Hepatocyte (in vitro differentiated cells): ENCODE data around the gene AMER2. TPM values are rescaled to one million over a fixed set of nuclear protein-coding genes. Genes with fewer than 3 reads are reported as not detected.

Experiments
- DNase-seq: peaks from one replicate; pipeline ENCODE4 v3.0.0-alpha.2; 2016; ENCODE audit warnings: low spot score
- H2AFZ ChIP-seq: fragments of 200-600 bp; sonication (generic); 2 replicates; pipeline ENCODE4 v1.6.0; 2016; ENCODE audit warnings: antibody characterized with exemption, mild to moderate bottlenecking
- H3K27ac ChIP-seq: fragments of 200-600 bp; sonication (generic); 2 replicates; pipeline ENCODE4 v1.5.1; 2016; ENCODE audit warnings: mild to moderate bottlenecking
- H3K27me3 ChIP-seq: fragments of 200-600 bp; sonication (generic); 2 replicates; pipeline ENCODE4 v1.6.1; 2016
- H3K36me3 ChIP-seq: fragments of 200-600 bp; sonication (generic); replicated peaks from 2 replicates; pipeline ENCODE4 v1.5.1; 2016; ENCODE audit warnings: low read depth; ENCODE audit not compliant: insufficient read depth
- H3K4me1 ChIP-seq: fragments of 200-600 bp; sonication (generic); 2 replicates; pipeline ENCODE4 v1.5.1; 2016; ENCODE audit warnings: mild to moderate bottlenecking, moderate library complexity; ENCODE audit not compliant: insufficient read depth
- H3K4me2 ChIP-seq: fragments of 200-600 bp; sonication (generic); 2 replicates; pipeline ENCODE4 v1.6.0; 2016
- H3K4me3 ChIP-seq: fragments of 200-600 bp; sonication (generic); 2 replicates; pipeline ENCODE4 v1.5.1; 2016; ENCODE audit warnings: mild to moderate bottlenecking
- H3K79me2 ChIP-seq: fragments of 200-600 bp; sonication (generic); 2 replicates; pipeline ENCODE4 v1.6.0; 2017; ENCODE audit warnings: mild to moderate bottlenecking
- H3K9me2 ChIP-seq: fragments of 200-600 bp; sonication (generic); replicated peaks from 2 replicates; pipeline ENCODE4 v1.6.0; 2017; ENCODE audit warnings: mild to moderate bottlenecking; ENCODE audit not compliant: insufficient read depth
- H3K9me3 ChIP-seq: fragments of 200-600 bp; sonication (generic); 2 replicates; pipeline ENCODE4 v1.5.1; 2016; ENCODE audit warnings: low read depth, mild to moderate bottlenecking
- H4K20me1 ChIP-seq: fragments of 200-600 bp; sonication (generic); 2 replicates; pipeline ENCODE4 v1.6.0; 2016; ENCODE audit warnings: mild to moderate bottlenecking; ENCODE audit not compliant: insufficient read depth, poor library complexity, severe bottlenecking
- EZH2 ChIP-seq: fragments of 200-600 bp; sonication (generic); IDR thresholded peaks from 2 replicates; pipeline ENCODE4 v1.6.1; 2016; ENCODE audit warnings: antibody characterized with exemption, mild to moderate bottlenecking, borderline replicate concordance
- EZH2phosphoT487 ChIP-seq: fragments of 200-600 bp; sonication (generic); IDR thresholded peaks from one replicate; pipeline ENCODE4 v1.6.1; 2018; ENCODE audit warnings: antibody characterized with exemption, mild to moderate bottlenecking, low read depth, moderate library complexity; ENCODE audit not compliant: unreplicated experiment, severe bottlenecking
- WGBS: methylation state at CpG from one replicate; pipeline ENCODE4 v1.1.6; 2016; ENCODE audit warnings: low lambda C conversion rate; ENCODE audit errors: missing lambda C conversion rate; 5-methylcytosine and 5-hydroxymethylcytosine counted together
- polyA plus RNA-seq: library from polyadenylated mRNA; unstranded; fragments of >200 nt; fragmentation: Nextera tagmentation; extraction: Ambion mirVana; gene quantifications from 2 replicates; pipeline ENCODE4 v1.2.1, GENCODE V29; 2016
- total RNA-seq: library from RNA; depleted of rRNA; stranded (reverse); fragments of >200 nt; gene quantifications from 2 replicates; pipeline ENCODE4 v1.2.3, GENCODE V29; 2014
- TF ChIP-seq, protein P1 (sequence below): fragments of 200-600 bp; sonication (generic); IDR thresholded peaks from 2 replicates; pipeline ENCODE4 v1.5.1; 2016; ENCODE audit warnings: antibody characterized with exemption, mild to moderate bottlenecking; ENCODE audit not compliant: poor library complexity

The AMER2 gene
- total and polyA plus RNA-seq, 2 experiments from 2014 or later, result 0.02 to 0.23 TPM

- WGBS, result 94% methylated on average over 5 of the region's 5 CpGs
- DNase-seq, result no peak
- Histone ChIP-seq H3K4me3 (no peak overlapping the region), H3K36me3 (no peaks in the 10 kb centered on the region), H3K4me2 (no peak overlapping the region), H3K79me2 (no peaks in the 10 kb centered on the region), H3K27ac (no peak overlapping the region), H3K9me3 (no peaks in the 10 kb centered on the region), H2AFZ (no peak overlapping the region), H4K20me1 (no peaks in the 10 kb centered on the region), H3K4me1 (peaks cover 4% of the 10 kb centered on the region), H3K9me2 (no peaks in the 10 kb centered on the region), H3K27me3 (peaks cover 24% of the 10 kb centered on the region)
- TF ChIP-seq EZH2, result no peak
- TF ChIP-seq, protein P1, sequence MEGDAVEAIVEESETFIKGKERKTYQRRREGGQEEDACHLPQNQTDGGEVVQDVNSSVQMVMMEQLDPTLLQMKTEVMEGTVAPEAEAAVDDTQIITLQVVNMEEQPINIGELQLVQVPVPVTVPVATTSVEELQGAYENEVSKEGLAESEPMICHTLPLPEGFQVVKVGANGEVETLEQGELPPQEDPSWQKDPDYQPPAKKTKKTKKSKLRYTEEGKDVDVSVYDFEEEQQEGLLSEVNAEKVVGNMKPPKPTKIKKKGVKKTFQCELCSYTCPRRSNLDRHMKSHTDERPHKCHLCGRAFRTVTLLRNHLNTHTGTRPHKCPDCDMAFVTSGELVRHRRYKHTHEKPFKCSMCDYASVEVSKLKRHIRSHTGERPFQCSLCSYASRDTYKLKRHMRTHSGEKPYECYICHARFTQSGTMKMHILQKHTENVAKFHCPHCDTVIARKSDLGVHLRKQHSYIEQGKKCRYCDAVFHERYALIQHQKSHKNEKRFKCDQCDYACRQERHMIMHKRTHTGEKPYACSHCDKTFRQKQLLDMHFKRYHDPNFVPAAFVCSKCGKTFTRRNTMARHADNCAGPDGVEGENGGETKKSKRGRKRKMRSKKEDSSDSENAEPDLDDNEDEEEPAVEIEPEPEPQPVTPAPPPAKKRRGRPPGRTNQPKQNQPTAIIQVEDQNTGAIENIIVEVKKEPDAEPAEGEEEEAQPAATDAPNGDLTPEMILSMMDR, result no peak
- TF ChIP-seq EZH2phosphoT487, result no peak
These were observed 5.5 kb upstream of the AMER2 start for GRCh38 chr13:25177636-25178035.

- 64% methylated on average over 1 of the region's 1 CpG for WGBS
- H3K4me3 ChIP-seq, result no peak overlapping the region
- peaks cover 4% of the 10 kb centered on the region for H3K4me1 ChIP-seq
- H3K4me2 ChIP-seq, result no peak overlapping the region
- TF ChIP-seq EZH2, result no peak
- no peak for TF ChIP-seq EZH2phosphoT487
- TF ChIP-seq, protein P1, result no peak
- H3K79me2 ChIP-seq, result no peaks in the 10 kb centered on the region
- H3K9me3 ChIP-seq, result no peaks in the 10 kb centered on the region
- no peak overlapping the region for H2AFZ ChIP-seq
- H3K27me3 ChIP-seq, result peaks cover 30% of the 10 kb centered on the region
- H3K9me2 ChIP-seq, result no peaks in the 10 kb centered on the region
- H4K20me1 ChIP-seq, result no peaks in the 10 kb centered on the region
- DNase-seq, result no peak
- no peaks in the 10 kb centered on the region for H3K36me3 ChIP-seq
- no peak overlapping the region for H3K27ac ChIP-seq
These were observed 4.9 kb upstream of the AMER2 start for GRCh38 chr13:25177012-25177411.

DNA sequence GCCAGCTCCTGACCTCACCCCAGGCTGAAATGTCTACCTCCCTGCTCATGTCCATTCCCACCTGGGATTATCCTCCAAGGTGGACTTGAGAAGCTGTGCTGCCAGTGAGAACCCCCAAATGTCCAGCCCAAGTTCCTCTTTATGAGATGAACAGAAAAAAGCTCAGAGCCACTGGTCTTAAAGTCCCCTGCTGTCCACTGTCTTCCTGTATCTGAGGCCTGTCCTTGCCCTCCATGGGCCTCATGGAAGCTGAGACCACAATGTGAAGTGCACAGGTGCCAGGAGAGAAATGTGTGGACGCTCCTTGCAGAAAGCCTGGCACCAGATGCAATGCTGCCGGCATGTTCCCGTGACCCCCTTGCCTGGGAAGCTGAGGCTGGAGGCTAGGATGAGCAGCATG lies 3.3 kb upstream of the AMER2 start:
- Histone ChIP-seq H3K4me1 (peaks cover 7% of the 10 kb centered on the region), H4K20me1 (no peaks in the 10 kb centered on the region), H2AFZ (no peak overlapping the region), H3K4me3 (no peak overlapping the region), H3K9me2 (no peaks in the 10 kb centered on the region), H3K27ac (no peak overlapping the region), H3K79me2 (no peaks in the 10 kb centered on the region), H3K36me3 (no peaks in the 10 kb centered on the region), H3K27me3 (peaks cover 45% of the 10 kb centered on the region), H3K4me2 (no peak overlapping the region), H3K9me3 (no peaks in the 10 kb centered on the region)
- no peak for DNase-seq
- TF ChIP-seq EZH2phosphoT487, result no peak
- TF ChIP-seq, protein P1, result no peak
- no peak for TF ChIP-seq EZH2
- WGBS, result 100% methylated on average over 3 of the region's 3 CpGs

DNA sequence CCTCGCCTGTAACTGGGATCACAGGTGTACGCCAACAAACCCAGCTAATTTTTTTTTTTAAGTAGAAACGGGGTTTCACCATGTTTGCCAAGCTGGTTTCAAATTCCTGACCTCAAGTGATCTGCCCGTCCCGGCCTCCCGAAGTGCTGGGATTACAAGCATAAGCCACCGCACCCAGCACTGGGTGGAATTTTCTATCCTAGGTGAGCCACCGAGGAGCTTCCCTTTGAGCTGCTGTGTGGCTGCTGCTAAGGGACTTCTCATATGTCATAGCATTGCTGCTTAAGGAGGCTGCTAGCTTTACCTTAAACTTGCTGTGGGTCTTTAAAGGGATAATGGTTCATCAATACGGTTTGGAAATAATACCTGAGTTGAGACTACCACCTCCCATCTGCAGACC lies 2.9 kb upstream of the AMER2 start:
- H3K4me3 ChIP-seq, result no peak overlapping the region
- no peaks in the 10 kb centered on the region for H4K20me1 ChIP-seq
- no peaks in the 10 kb centered on the region for H3K9me3 ChIP-seq
- H2AFZ ChIP-seq, result no peak overlapping the region
- H3K36me3 ChIP-seq, result no peaks in the 10 kb centered on the region
- no peak overlapping the region for H3K27ac ChIP-seq
- no peak for DNase-seq
- no peaks in the 10 kb centered on the region for H3K9me2 ChIP-seq
- TF ChIP-seq EZH2phosphoT487 (no peak), EZH2 (no peak)
- TF ChIP-seq, protein P1, result no peak
- no peaks in the 10 kb centered on the region for H3K79me2 ChIP-seq
- 88% methylated on average over 9 of the region's 9 CpGs for WGBS
- H3K4me2 ChIP-seq, result no peak overlapping the region
- H3K27me3 ChIP-seq, result peaks cover 49% of the 10 kb centered on the region
- H3K4me1 ChIP-seq, result peaks cover 7% of the 10 kb centered on the region
